ENCODE results near the gene CNOT6. TPM values are rescaled to one million over a fixed set of nuclear protein-coding genes. Genes with fewer than 3 reads are reported as not detected.

The CNOT6 gene
- total RNA-seq, 4 donors from 2014 or later, result 11.2 to 26.8 (median 15.5) TPM

DNA sequence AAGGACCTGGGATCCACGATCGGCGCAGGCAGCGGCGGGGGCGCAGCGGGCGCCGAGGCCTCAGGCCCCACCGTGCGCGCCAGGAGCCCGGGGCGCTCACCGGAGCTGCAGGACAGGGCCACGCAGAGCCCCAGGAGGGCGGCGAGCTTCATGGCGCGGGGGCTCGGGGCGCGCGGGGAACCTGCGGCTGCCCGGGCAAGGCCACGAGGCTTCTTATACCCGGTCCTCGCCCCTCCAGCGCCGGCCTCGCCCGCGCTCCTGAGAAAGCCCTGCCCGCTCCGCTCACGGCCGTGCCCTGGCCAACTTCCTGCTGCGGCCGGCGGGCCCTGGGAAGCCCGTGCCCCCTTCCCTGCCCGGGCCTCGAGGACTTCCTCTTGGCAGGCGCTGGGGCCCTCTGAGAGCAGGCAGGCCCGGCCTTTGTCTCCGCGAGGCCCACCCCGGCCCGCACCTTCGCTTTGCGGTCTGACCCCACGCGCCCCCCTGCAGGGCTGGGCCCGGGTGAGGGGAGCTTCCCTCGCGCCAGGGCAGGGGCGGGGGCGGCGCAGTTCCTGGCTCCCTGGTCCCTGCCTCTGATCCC lies 97.2 kb downstream of the CNOT6 start, which contains the start of gene SCGB3A1:
Gene SCGB3A1, minus strand, starts transcription at position 189 of the 577 bp plus-strand sequence. Its CDS starts 37 bp downstream, at position 152.
- TF ChIP-seq, protein P1, sequence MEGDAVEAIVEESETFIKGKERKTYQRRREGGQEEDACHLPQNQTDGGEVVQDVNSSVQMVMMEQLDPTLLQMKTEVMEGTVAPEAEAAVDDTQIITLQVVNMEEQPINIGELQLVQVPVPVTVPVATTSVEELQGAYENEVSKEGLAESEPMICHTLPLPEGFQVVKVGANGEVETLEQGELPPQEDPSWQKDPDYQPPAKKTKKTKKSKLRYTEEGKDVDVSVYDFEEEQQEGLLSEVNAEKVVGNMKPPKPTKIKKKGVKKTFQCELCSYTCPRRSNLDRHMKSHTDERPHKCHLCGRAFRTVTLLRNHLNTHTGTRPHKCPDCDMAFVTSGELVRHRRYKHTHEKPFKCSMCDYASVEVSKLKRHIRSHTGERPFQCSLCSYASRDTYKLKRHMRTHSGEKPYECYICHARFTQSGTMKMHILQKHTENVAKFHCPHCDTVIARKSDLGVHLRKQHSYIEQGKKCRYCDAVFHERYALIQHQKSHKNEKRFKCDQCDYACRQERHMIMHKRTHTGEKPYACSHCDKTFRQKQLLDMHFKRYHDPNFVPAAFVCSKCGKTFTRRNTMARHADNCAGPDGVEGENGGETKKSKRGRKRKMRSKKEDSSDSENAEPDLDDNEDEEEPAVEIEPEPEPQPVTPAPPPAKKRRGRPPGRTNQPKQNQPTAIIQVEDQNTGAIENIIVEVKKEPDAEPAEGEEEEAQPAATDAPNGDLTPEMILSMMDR (IDR thresholded peaks at IDR 0.05), result no peak
- peak within 1 kb of the TSS in 2 of 4 donors; percentile 17 to 19 for H3K4me3 ChIP-seq
- H3K27me3 ChIP-seq, result peaks cover 0 to 13% of the 10 kb centered on the region in 2 donors
- no peaks in the 10 kb centered on the region for H3K9me3 ChIP-seq
- peaks cover 0 to 16% (median 0%) of the 10 kb centered on the region in 4 donors for H3K4me1 ChIP-seq
- H3K36me3 ChIP-seq, result no peaks in the 10 kb centered on the region
- DNase-seq, result no peak
- no peak within 1 kb of the TSS for H3K27ac ChIP-seq

DNA sequence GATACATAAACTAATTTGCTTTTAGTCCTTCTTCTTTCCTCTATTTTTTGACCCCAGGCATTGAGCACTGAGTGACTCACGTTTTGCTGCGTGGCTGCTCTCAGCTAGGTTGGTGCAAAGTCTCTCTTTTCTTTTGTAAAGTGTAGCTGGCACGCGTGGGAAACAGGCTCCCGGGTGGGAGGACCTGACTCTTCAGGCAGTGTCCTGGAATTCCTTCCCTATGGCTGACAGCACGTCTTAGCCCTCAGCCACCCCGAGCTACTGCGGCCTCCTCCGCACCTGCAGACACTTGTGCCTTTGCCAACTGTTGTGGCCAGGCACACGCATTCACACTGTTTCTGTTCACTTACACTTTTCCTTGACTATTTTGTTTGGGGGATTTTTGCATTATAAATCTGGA lies 98.0 kb downstream of the CNOT6 start:
- TF ChIP-seq, protein P1 (IDR thresholded peaks at IDR 0.05), result no peak
- no peak for TF ChIP-seq POLR2A (IDR thresholded peaks at IDR 0.05)
- peaks cover 0 to 13% of the 10 kb centered on the region in 2 donors for H3K27me3 ChIP-seq
- DNase-seq, result peak in 1 of 3 donors; percentile 13
- no peak overlapping the region for H3K4me3 ChIP-seq
- no peak overlapping the region for H3K27ac ChIP-seq
- no peaks in the 10 kb centered on the region for H3K36me3 ChIP-seq
- no peaks in the 10 kb centered on the region for H3K9me3 ChIP-seq
- peaks cover 0 to 16% (median 0%) of the 10 kb centered on the region in 4 donors for H3K4me1 ChIP-seq

DNA sequence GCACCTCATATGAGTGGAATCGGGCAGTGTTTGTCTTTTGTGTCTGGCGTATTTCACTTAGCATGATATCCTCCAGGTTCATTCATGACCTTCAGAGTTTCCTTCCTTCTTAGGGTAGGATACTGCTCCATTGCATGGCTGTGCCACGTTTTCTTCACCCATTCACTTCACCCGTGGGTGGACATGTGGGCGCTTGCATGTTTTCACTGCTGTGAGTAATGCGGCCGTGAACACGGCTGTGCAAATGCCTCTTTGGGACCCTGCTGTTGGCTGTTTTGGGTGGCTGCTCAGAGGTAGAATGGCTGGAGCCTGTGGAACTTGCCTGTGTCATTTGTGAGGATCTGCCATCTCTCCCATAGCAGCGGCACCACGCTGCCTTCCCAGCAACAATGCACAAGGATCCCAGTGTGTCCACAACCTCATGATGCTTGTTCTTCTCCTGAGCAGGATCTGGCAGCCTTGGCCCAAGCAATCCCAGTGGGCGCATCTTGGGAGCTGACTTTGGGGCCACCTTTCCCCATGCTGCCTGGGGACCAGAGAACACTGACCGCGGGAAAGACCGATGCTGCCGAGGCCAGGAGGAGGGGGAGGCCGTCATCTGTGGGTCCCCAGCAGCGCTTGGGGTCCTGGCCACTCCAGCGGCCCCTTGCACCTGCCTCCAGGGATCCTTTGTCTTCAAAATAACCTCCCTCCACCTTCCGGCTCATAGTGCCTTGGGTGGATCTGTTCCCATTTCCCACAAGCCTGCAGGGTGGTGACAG lies 99.4 kb downstream of the CNOT6 start:
- Histone ChIP-seq H3K27ac (no peak overlapping the region), H3K9me3 (no peaks in the 10 kb centered on the region), H3K27me3 (peaks cover 0 to 13% of the 10 kb centered on the region in 2 donors), H3K36me3 (no peaks in the 10 kb centered on the region), H3K4me3 (no peak overlapping the region), H3K4me1 (peaks cover 0 to 16% (median 0%) of the 10 kb centered on the region in 4 donors)
- peak in 1 of 3 donors; percentile 32 for DNase-seq
- no peak for TF ChIP-seq POLR2A (IDR thresholded peaks at IDR 0.05)
- TF ChIP-seq, protein P1 (IDR thresholded peaks at IDR 0.05), result no peak

DNA sequence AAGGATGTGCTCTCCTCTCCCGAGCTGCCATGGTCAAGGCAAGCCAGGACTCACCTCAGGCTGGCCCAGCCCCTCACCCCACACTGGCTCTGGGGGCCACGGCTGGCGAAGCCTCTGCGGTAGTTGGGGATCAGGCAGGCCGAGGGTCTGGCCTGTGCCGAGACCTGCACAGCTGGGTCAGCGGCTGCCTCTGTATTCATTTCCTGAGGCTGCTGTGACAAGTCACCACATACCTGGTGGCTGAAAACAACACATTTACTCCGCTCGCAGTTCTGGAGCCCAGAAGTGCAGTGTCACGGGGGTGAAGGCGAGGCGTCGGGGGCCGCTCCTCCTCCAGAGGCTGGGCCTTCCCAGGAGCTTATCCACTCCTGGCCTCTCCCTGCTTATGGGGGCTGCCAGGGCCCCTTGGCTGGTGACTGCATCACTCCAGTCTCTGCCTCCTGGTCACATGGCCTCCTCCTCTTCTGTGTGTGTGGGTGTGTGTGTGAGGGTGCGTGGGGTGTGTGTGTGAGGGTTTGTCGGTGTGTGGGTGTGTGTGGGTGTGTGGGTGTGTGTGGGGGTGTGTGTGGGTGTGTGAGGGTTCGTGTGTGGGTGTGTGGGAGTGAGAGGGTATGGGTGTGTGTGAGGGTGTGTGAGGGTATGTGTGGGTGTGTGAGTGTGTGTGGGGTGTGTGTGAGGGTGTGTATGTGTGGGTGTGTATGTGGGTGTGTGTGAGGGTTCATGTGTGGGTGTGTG lies 100.3 kb downstream of the CNOT6 start:
- H3K36me3 ChIP-seq, result no peaks in the 10 kb centered on the region
- H3K9me3 ChIP-seq, result no peaks in the 10 kb centered on the region
- TF ChIP-seq, protein P1 (IDR thresholded peaks at IDR 0.05), result no peak
- TF ChIP-seq POLR2A (IDR thresholded peaks at IDR 0.05), result no peak
- H3K4me1 ChIP-seq, result peaks cover 0 to 16% (median 0%) of the 10 kb centered on the region in 4 donors
- H3K4me3 ChIP-seq, result no peak overlapping the region
- H3K27me3 ChIP-seq, result peaks cover 0 to 13% of the 10 kb centered on the region in 2 donors
- peak in 1 of 3 donors; percentile 22 for DNase-seq
- no peak overlapping the region for H3K27ac ChIP-seq

DNA sequence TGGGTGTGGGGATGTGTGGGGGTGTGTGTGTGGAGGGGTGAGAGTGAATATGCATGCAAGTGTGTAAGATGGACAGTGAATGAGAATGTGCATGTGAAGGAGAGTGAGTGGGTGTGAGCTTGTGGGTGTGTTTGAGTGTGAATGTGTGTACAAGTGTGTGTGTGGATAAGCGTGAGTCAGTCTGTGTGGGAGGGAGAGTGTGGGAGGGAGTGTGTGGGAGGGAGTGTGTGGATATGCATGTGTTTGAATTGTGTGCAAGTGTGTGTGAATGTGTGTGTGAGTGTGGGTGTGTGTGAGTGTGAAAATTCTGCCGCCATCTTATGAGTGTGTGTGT lies 100.8 kb downstream of the CNOT6 start:
- TF ChIP-seq, protein P1 (IDR thresholded peaks at IDR 0.05), result no peak
- no peak for TF ChIP-seq POLR2A (IDR thresholded peaks at IDR 0.05)
- no peak for DNase-seq
- Histone ChIP-seq H3K27me3 (peaks cover 0 to 12% of the 10 kb centered on the region in 2 donors), H3K36me3 (no peaks in the 10 kb centered on the region), H3K27ac (no peak overlapping the region), H3K4me1 (peaks cover 0 to 16% (median 0%) of the 10 kb centered on the region in 4 donors), H3K4me3 (no peak overlapping the region), H3K9me3 (no peaks in the 10 kb centered on the region)

Measured in Peyer's patch (tissue), 4 donors.